Right ventricle myocardium superior (tissue), 1 donor: ENCODE results near the gene CYP1A2. TPM values are rescaled to one million over a fixed set of nuclear protein-coding genes. Genes with fewer than 3 reads are reported as not detected.

Experiments used
- ATAC-seq: fragments of 200-7000 bp; cut with Tn5 transposase; one replicate; pipeline ENCODE4 v1.9.1; 2020; ENCODE audit warnings: mild to moderate bottlenecking; ENCODE audit not compliant: poor library complexity
- DNase-seq: peaks from one replicate; pipeline ENCODE4 v3.0.0-alpha.2; 2020
- intact Hi-C: fragments of 100-400 bp; cut with DNase I; formaldehyde crosslinking; loops from one replicate; pipeline ENCODE4 v1.11.2; 2022
- total RNA-seq: library from RNA; stranded (reverse); fragmentation: NEBNext Ultra II Directional; extraction: Animal tissue kit (Norgen Biotek cat#: 25700); gene quantifications from one replicate; pipeline ENCODE4 v1.2.1, GENCODE V29; 2021
- donor health status: DM: no; HTN: yes; CAD: no; lungs with severe emphysema.

Gene CYP1A2
- total RNA-seq, 1 donor from 2014 or later: not detected

DNA sequence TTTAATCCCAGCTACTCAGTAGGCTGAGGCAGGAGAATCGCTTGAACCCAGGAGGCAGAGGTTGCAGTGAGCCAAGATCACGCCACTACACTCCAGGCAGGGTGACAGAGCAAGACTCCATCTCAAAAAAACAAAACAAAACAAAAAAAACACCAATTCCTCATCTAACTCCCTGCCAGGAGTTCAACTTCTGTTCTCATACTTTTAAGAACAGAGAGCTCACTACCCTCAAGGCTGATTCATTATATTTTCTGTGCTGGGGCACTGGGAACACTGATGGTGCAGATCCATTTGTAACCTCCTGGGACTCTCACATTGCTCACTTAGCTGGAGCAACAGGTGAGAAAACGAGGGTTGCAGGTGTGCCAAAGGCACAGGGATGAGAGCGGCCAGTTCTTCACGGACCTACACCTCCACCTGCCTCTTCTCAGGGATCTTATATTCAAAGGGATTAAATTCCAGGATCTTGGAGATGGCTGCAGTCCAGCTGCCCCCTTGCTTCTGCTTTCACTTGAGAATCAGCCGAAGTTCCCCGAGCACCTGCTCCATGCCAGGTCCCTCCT is 20.9 kb downstream of the CYP1A2 start:
- intact Hi-C loops: loop anchor here (2.0 to 10.0 kb wide), 4 partner anchors 125 to 392 kb away; partner anchors contain the start of gene MPI
- no peak for ATAC-seq
- no peak for DNase-seq

DNA sequence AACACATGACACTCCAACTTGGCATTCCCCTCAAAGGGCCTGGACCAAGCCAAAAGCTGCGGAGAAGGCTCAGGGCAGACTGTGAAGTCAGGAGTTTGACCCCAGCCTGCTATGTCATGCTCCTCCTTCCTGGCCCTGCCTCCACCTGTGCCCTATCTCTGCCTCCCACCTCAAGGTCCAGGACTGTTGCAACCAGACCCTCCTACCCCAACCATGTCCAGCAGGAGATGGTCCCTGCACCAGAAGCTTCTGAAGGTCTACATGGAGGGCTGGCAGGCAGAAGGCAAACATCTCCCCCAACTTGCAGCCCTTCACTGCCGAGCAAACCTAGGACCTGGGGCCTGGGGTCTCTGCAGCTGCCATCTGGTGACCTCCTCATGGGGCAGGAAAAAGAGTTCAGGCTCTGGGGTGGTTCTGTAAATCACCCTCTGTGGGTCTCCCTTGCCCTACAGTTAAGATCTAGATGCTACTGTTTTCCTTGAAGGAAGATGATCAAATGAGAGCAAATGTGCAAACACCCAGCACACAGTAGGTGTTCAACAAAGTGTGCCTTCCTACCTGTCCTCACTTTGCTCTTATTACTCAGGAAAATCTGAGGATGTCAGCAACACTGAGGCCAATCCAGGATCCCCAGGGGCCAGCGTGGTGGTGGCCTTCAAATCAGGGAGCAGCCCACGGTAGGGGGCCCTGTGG is 21.7 kb downstream of the CYP1A2 start:
- no peak for ATAC-seq
- intact Hi-C loops: loop anchor here (2.0 to 10.0 kb wide), 2 partner anchors 124 to 180 kb away; partner anchors contain the start of gene MPI
- no peak for DNase-seq

DNA sequence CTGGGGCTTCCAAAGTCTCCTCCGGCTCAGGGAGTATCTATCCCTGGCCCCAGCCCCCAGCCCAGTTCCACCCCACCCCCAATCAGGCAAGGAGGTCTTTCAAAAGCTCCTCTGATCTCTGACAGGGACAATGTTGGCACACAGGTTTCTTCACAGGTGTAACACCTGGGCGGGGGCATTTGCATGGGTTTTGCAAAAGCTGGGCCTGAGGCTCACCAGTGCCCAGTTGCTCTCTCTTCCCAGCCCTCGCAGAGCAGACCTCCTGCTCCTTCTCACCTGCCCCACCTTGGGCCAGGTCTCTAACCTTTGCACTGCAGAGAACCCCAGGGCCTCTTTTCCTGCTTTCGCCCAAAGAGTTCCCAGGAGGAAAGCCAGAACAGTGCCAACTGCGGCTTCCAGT is 24.7 kb downstream of the CYP1A2 start:
- intact Hi-C loops: loop anchor here (10.0 kb wide), 1 partner anchor 121 kb away; the partner anchor contains the start of gene MPI
- no peak for ATAC-seq
- DNase-seq: no peak

DNA sequence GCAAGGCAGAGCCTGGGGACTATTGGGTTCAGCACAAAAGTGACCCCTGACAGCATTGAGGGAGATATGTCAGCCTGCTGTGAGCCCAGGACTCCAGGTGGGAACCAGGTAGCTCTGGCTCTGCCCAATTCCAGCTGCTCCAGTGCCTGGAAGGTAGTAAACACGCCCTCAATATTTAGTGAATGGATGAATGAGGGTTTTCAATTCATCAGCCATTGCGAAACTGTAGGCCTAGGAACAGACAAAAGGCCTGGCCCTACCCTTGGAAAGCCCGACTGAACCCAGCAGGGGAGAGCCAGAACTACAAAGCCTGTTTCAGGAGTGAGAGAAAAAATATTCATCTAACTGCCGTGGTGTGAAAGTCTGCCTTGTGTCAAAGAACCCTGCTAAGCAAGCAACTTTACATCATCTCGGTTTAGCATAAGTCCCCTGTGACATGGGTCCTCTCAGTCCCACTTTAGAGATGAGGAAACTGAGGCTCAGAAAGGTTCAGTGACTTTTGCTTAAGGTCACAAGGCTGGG is 25.1 kb downstream of the CYP1A2 start:
- DNase-seq: no peak
- intact Hi-C loops: loop anchor here (10.0 kb wide), 1 partner anchor 121 kb away; the partner anchor contains the start of gene MPI
- no peak for ATAC-seq

DNA sequence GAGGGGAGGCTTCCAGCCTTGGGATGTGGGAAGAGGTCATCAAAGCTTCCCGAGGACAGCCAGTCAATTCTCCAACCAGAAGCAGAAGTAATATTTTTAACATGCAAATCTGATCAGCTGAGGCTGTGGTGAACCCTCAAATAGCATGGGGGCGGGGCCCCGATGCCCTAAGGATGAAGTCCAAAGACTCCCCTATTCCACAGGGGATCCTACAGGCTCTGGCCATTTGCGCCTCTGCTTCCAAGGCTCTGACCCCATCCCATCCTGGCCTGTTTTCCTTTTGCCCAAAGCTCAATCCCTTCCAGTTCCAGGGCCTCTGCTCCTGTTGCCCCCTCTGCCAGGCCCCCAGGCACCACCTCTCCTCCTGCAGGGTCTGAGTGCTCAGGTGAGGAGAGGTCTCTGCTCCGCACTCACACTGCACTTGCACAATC is 26.5 kb downstream of the CYP1A2 start:
- no peak for ATAC-seq
- no peak for DNase-seq
- intact Hi-C loops: loop anchor here (10.0 kb wide), 1 partner anchor 120 kb away; the partner anchor contains the start of gene MPI

DNA sequence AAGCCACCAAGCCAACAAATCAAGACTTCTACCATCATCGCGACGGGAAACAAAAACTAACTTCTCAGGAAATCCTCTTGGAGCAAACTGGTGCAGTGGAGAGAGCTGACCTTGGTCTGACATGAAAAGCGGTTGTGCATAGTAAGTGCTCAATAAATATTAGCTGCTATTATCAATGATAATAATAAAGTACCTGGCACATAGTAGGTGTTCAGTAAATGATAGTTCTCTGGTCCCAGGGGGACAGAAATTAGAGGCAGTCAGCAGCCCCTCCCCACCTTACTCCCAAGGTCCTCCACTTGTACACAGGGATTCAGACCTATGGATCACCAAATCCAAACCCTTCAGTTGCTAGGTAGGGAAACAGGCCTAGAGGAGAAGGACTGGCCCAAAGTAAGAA is 27.2 kb downstream of the CYP1A2 start:
- intact Hi-C loops: loop anchor here (10.0 kb wide), 1 partner anchor 119 kb away; the partner anchor contains the start of gene MPI
- DNase-seq (no peak), ATAC-seq (no peak)

DNA sequence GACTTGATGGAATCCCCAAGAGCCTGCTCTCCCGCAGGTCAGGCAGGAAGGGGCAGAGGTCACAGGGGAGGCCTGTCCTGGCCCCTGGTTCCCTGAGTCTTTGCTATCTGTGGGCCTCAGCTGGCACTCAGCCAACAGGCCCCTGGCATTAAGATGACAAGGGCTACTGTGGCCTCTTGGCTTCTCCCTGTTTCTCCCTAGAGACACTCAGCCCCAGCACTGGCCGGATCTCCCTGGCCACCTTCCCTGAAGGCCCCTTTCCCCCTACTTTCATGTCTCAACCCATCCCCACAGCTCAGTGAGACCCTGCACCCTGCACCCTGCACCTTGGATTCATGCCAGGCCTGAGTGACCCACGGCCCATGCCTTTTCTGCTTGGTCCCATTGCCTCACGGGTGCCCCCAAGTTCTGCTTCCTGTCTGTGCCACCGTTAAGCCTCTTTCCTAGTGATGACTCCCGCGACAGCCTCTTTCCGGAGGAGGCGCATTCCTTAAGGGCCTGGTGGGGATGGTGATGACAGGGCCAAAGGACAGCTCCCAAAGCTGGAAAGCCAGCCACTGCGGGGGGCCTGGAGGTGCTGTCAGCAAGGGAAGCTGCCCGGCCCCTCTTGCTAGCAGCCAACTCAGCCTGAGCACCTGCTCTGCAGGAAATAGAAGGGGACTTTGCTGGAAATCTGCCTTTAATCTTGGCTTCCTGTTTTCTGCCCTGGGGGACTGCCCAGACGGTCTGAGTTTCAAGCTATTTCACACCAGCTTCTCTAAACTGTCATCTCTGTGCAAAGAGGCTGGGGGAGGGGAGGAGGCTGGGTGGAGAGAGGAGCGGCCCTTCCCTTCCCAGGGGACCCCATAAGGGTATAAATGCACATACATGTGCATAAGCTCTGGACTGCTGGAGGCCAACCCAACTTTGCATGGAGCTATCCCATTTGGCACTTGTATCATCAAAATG is 28.4 kb downstream of the CYP1A2 start:
- peak; percentile 3 for ATAC-seq
- DNase-seq: peak; percentile 51
- intact Hi-C loops: loop anchor here (10.0 kb wide), 1 partner anchor 118 kb away; the partner anchor contains the start of gene MPI

DNA sequence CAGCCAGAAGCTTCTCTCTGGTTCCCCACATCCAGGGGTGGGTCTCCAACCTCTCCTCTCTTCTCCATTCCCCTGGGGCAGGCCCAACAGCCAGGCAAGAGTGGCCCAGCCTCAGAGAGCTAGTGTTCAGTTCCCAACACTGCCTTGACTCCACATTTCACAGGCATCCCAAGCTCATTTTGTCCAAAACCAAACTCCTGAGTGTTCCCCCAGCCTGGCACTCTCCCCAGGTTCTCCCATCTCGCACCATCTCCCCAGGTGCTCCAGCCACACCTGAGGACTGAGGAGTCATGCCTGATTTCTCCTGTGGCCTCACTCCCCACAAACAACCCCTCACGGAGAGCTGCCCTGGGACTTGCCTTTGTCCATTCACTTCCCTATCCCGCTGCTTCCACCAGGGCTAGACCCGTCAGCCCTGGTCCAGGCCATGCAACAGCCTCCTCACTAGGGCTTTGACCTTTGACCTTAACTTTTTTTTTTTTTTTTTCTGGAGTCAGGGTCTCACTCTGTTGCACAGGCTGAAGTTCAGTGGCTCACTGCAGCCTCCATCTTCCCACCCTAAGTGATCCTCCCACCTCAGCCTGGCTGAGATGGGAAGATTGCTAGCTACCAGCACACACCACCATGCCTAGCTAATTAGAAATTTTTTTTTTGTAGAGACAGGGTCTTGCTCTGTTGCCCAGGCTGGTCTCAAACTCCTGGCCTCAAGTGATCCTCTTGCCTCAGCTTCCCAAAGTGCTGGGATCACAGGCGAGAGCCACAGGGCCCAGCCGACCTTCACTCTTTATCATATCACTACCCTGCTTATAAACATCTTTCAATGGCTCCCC is 29.3 kb downstream of the CYP1A2 start:
- DNase-seq (no peak), ATAC-seq (no peak)
- intact Hi-C loops: loop anchor here (10.0 kb wide), 1 partner anchor 117 kb away; the partner anchor contains the start of gene MPI

DNA sequence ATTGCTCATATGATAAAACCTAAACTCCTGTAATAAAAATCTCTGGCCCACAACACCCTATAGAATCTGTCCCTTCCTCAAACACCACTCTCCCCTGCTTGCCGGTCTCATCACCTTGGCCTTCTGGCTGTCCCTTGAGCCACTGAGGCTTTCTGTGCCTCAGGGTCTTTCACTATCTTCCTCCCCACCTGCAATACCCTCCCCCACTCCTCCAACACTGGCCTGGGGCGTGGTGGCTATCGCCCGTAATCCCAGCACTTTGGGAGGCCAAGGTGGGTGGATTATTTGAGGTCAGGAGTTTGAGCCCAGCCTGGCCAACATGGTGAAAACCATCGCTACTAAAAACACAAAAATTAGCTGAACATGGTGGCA is 29.9 kb downstream of the CYP1A2 start:
- DNase-seq (no peak), ATAC-seq (no peak)
- intact Hi-C loops: loop anchor here (10.0 kb wide), 1 partner anchor 116 kb away; the partner anchor contains the start of gene MPI

DNA sequence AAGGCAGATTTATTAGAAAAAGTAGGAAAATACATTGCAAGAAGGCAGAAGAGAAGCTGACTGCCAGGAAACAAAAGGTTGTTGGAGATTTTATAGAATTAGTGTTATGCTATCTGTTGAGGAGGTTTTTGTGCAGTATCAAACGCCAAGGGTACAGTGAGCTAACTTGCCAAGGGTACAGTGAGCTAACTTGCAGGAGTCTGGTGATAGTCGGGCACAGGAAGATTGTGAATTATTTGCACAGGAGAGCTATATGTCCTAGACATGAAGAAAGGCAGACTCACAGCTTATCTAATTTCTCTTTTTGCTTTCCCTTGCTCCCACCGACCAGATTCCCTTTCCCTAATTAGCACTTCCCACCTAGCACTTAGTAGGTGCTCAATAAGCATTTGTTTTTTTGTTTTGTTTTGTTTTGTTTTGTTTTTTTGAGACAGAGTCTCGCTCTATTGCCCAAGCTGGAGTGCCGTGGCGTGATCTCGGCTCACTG is 30.6 kb downstream of the CYP1A2 start:
- DNase-seq (no peak), ATAC-seq (no peak)
- intact Hi-C loops: loop anchor here (10.0 kb wide), 1 partner anchor 116 kb away; the partner anchor contains the start of gene MPI

DNA sequence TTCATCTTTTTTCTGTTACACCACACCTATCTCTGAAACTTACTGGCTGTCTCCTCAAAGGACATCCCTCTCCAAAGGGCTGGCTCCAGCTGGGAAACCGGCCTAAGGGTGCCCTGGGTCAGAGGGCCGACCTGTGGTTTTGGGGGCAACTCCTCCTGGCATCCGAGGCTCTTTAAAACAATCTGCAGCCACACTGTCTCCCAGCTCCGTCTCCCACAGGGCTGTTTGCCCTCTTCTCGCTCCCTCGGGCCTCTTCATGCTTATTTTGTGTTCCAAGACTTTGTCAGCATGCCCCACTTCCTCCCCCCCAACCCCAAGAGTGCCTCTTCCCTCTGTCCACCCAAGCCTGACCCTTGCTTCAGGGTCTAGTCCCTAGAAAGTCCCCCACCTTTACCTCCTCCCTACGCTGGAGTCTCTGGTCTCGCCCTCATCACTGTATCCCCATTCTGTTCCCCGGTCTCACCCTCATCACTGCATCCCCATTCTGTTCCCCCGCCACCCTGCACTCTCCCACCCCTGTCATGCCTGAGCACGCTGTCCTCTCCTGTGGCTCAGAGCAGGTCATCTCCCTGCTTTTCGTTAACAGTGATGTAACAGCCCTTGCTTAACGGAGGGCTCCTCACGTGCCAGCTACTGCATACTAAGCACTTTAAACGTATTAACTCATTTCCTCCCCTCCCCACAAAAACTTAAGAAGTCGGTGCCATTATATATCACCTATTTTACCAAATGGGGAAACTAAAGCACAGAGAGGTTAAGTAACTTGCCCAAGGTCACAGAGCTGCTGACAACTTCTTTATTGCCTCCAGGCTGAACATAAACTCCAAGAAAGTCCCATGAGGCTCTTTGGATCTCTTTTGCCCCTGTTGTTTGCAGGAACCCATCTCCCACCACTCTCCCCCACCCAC is 32.1 kb downstream of the CYP1A2 start:
- intact Hi-C loops: no loop called here
- ATAC-seq (no peak), DNase-seq (no peak)

DNA sequence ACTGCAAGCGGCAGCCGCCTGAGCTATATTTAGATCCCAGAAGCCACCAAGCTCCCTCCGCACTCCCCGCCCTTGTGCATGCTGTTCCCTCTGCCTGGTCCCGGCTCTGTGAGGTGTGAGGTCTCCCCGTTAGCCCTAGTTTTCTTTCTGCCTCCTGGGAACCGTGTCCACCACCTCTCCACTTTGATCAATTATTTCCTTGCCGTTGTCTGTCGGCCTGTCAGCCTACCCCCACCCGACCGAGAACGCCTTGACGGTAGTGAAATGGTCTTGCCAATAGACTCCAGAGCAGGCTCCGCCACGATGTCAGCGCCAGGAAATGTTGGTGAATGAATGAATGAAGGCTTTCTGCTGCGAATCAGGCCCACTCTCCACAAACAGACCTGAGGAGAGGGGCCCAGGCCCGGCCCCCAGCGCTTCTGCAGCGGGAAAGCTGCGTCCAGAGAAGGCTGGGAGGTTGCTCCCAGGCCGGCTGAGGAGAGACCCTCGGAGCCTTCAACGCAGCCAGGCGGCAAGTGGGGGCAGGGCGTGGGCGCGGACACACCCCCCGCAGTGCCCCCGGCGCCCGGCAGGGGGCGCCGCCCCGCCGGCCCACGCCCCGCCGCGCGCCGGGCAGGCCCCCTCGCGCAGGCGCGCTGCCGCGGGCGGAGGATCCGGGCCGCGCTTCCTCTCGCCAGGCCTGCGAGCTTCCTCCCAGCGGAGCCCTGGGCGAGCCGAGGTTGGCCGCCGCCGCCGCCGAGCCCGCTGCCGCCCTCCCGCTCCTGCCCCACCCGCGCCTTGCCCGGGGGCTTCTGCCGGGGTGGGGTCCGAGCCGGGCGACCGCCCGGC is 33.0 kb downstream of the CYP1A2 start, which contains the start of gene CSK:
CSK (plus strand) TSS at position 650 of the 828 bp plus-strand sequence. CDS start 16,218 bp downstream, outside the sequence.
- intact Hi-C loops: no loop called here
- peak; percentile 86 for DNase-seq

DNA sequence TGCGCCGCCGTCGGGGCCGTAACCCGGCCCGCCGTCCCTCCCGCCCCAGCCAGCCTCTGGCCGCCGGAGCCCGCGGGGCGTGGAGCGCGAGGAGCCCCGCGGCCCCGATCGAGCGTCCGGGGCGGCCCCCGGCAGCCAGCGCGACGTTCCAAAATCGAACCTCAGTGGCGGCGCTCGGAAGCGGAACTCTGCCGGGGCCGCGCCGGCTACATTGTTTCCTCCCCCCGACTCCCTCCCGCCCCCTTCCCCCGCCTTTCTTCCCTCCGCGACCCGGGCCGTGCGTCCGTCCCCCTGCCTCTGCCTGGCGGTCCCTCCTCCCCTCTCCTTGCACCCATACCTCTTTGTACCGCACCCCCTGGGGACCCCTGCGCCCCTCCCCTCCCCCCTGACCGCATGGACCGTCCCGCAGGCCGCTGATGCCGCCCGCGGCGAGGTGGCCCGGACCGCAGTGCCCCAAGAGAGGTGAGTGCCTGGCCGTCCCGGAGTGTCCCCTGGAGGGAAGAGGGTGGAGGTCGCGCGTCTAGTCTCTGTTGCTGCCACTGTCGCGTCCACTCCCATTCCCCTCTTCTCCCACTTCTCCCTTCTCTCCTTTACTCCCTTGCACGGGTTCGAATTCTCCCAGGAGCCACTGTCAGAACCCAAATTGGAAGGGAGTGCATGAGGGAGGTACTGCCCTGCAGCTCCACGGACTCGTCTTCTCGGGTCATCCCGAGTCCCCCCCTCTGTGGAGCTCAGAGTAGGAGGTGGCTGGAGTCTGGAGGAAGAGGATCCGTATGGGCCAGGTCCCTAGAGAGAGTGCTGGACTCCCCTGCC is 33.8 kb downstream of the CYP1A2 start:
- intact Hi-C loops: no loop called here
- ATAC-seq (peak; percentile 14), DNase-seq (peak; percentile 79)

More for the DNA sequence above, 33.0 kb downstream of the CYP1A2 start, which contains the start of gene CSK:
- peak; percentile 53 for ATAC-seq

DNA sequence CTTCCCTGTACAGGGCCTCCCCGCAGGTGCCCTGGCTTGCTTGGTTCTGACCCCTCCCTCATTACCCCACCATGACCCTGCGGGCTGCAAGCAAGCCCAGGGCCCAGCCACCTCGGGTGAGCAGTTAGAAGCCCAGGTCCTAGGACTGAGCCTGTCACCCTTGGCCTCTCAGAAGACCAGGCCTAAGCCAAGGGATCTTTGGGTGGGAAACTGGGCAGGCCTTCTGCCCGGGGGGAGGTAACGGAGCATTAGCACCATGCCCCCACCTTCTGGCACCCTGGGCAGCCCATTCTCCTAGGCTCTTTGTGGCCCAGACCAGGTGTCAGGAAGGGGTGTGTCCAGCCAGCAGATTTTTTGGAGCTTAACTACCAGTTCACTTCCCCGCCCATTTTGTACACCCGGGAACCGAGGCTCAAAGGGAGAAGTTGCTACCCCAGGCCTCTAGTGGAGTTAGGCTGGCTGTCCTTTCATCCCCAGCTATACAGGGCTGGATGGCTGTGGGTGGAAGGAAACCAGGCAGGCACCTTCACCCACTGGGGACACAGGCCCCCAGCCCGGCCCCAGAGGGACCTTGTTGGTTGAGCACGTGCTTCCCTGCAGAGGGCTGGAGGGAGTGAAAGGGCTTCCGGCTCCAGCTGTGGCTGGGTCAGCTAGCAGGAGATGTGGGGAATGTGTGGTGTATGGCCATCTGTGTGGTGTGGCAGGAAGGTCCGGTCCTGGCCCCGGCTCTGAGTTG is 34.6 kb downstream of the CYP1A2 start:
- peak; percentile 1 for ATAC-seq
- intact Hi-C loops: no loop called here
- DNase-seq: peak; percentile 57
